GM23338 (cell line): ENCODE measurements around the gene OAS2. TPM values are rescaled to one million over a fixed set of nuclear protein-coding genes. Genes with fewer than 3 reads are reported as not detected.

Experiments
- ATAC-seq: fragments of 200-7000 bp; cut with Tn5 transposase; 3 replicates; pipeline ENCODE4 v1.9.1; 2020
- DNase-seq: peaks from one replicate; pipeline ENCODE4 v3.0.0-alpha.2; 2015; ENCODE audit warnings: low spot score
- H2AFZ ChIP-seq: fragments of 200-600 bp; sonication (generic); 2 replicates; pipeline ENCODE4 v1.8.0; 2016; ENCODE audit warnings: antibody characterized with exemption, mild to moderate bottlenecking, moderate library complexity
- H3F3A ChIP-seq: fragments of 200-600 bp; sonication (generic); replicated peaks from 2 replicates; pipeline ENCODE4 v1.8.0; 2017; ENCODE audit warnings: antibody characterized with exemption, mixed run types, low read depth
- H3K27ac ChIP-seq: fragments of 200-600 bp; sonication (generic); 2 replicates; pipeline ENCODE4 v1.6.1; 2016; ENCODE audit warnings: low read depth
- H3K27me3 ChIP-seq: fragments of 200-600 bp; sonication (generic); 2 replicates; pipeline ENCODE4 v1.8.0; 2016; ENCODE audit warnings: mild to moderate bottlenecking, mixed run types, moderate library complexity; ENCODE audit not compliant: insufficient read depth
- H3K36me3 ChIP-seq: fragments of 200-600 bp; sonication (generic); 2 replicates; pipeline ENCODE4 v1.8.0; 2016; ENCODE audit warnings: mild to moderate bottlenecking; ENCODE audit not compliant: insufficient read depth
- H3K4me1 ChIP-seq: fragments of 200-600 bp; sonication (generic); 2 replicates; pipeline ENCODE4 v1.8.0; 2016; ENCODE audit warnings: mild to moderate bottlenecking, moderate library complexity; ENCODE audit not compliant: insufficient read depth
- H3K4me2 ChIP-seq: fragments of 200-600 bp; sonication (generic); 2 replicates; pipeline ENCODE4 v1.7.1; 2017; ENCODE audit warnings: mixed run types
- H3K4me3 ChIP-seq: fragments of 200-600 bp; sonication (generic); 2 replicates; pipeline ENCODE4 v1.6.1; 2016; ENCODE audit warnings: mixed run types
- H3K79me2 ChIP-seq: fragments of 200-600 bp; sonication (generic); replicated peaks from 2 replicates; pipeline ENCODE4 v1.8.0; 2017; ENCODE audit warnings: mild to moderate bottlenecking; ENCODE audit not compliant: insufficient read depth
- H3K9me2 ChIP-seq: fragments of 200-600 bp; sonication (generic); 2 replicates; pipeline ENCODE4 v1.8.0; 2017; ENCODE audit not compliant: insufficient read depth
- H4K20me1 ChIP-seq: fragments of 200-600 bp; sonication (generic); replicated peaks from 2 replicates; pipeline ENCODE4 v1.8.0; 2017; ENCODE audit warnings: mild to moderate bottlenecking; ENCODE audit not compliant: insufficient read depth
- H3K27ac Mint-ChIP-seq: 2 replicates; pipeline ENCODE4 v1.8.0; 2020; ENCODE audit warnings: inconsistent platforms, mild to moderate bottlenecking, moderate library complexity, mixed read lengths
- H3K27me3 Mint-ChIP-seq: 3 replicates; pipeline ENCODE4 v1.8.0; 2022; ENCODE audit warnings: low read depth, mild to moderate bottlenecking, moderate library complexity, mixed read lengths, inconsistent platforms; ENCODE audit not compliant: insufficient read depth, poor library complexity
- H3K36me3 Mint-ChIP-seq: 3 replicates; pipeline ENCODE4 v1.8.0; 2021; ENCODE audit warnings: low read depth, mild to moderate bottlenecking, inconsistent platforms, moderate library complexity, mixed read lengths
- H3K4me1 Mint-ChIP-seq: 3 replicates; pipeline ENCODE4 v1.8.0; 2020; ENCODE audit warnings: mild to moderate bottlenecking, inconsistent platforms, mixed read lengths
- H3K4me3 Mint-ChIP-seq: 3 replicates; pipeline ENCODE4 v1.8.0; 2021; ENCODE audit warnings: moderate library complexity, mild to moderate bottlenecking, inconsistent platforms, mixed read lengths
- H3K9me3 Mint-ChIP-seq: 3 replicates; pipeline ENCODE4 v1.8.0; 2020; ENCODE audit warnings: moderate library complexity, mild to moderate bottlenecking, inconsistent platforms, mixed read lengths
- CREB1 ChIP-seq: fragments of 250-450 bp; sonication (Bioruptor Pico); IDR thresholded peaks from 2 replicates; pipeline ENCODE4 v1.5.0; 2020; ENCODE audit warnings: low read depth, mild to moderate bottlenecking, moderate library complexity
- EZH2phosphoT487 ChIP-seq: fragments of 200-600 bp; sonication (generic); IDR thresholded peaks from one replicate; pipeline ENCODE4 v1.8.1; 2018; ENCODE audit warnings: antibody characterized with exemption; ENCODE audit not compliant: unreplicated experiment
- JUNB ChIP-seq: IDR thresholded peaks from one replicate; pipeline ENCODE4 v1.6.1; 2016; ENCODE audit warnings: antibody characterized with exemption; ENCODE audit not compliant: unreplicated experiment
- POLR2AphosphoS5 ChIP-seq: IDR thresholded peaks from 2 replicates; pipeline ENCODE4 v1.6.1; 2016; ENCODE audit warnings: antibody characterized with exemption, low read depth
- STAT1 ChIP-seq: IDR thresholded peaks from one replicate; pipeline ENCODE4 v1.6.1; 2016; ENCODE audit warnings: antibody characterized with exemption; ENCODE audit not compliant: unreplicated experiment
- ZNF114 ChIP-seq: fragments of 250-450 bp; sonication (Bioruptor Pico); IDR thresholded peaks from 2 replicates; pipeline ENCODE4 v1.5.0; 2020; ENCODE audit warnings: mild to moderate bottlenecking, moderate library complexity
- ZNF331 ChIP-seq: fragments of 250-450 bp; sonication (Bioruptor Pico); IDR thresholded peaks from 2 replicates; pipeline ENCODE4 v1.5.0; 2020; ENCODE audit warnings: low read depth, mild to moderate bottlenecking, moderate library complexity
- polyA plus RNA-seq: library from polyadenylated mRNA; unstranded; fragments of >200 nt; fragmentation: Nextera tagmentation; extraction: Ambion mirVana; gene quantifications from 2 replicates; pipeline ENCODE4 v1.2.1, GENCODE V29; 2016
- total RNA-seq: library from RNA; depleted of rRNA; stranded (reverse); fragments of >200 nt; shearing (Covaris generic); gene quantifications from 2 replicates; pipeline ENCODE4 v1.2.3, GENCODE V29; 2014
- TF ChIP-seq, protein P1 (sequence below): IDR thresholded peaks from 2 replicates; pipeline ENCODE4 v1.6.1; 2016; ENCODE audit warnings: antibody characterized with exemption
- TF ChIP-seq, protein P2 (sequence below), 2 experiments: fragments of 200-600 bp in 1 of 2; sonication (generic) in 1 of 2; conservative IDR thresholded peaks; 2 replicates each; pipeline versions ENCODE4 v1.5.1 to v1.6.1; 2016 to 2017; ENCODE audit warnings: antibody characterized with exemption in 2 of 2, low read depth in 2 of 2, mild to moderate bottlenecking in 2 of 2, moderate library complexity in 1 of 2
- TF ChIP-seq, protein P3 (sequence below): IDR thresholded peaks from one replicate; pipeline ENCODE4 v1.6.1; 2018; ENCODE audit warnings: antibody characterized with exemption; ENCODE audit not compliant: unreplicated experiment

OAS2 gene
- total and polyA plus RNA-seq, 2 experiments from 2014 or later = 0.10 TPM; not detected in 1

DNA sequence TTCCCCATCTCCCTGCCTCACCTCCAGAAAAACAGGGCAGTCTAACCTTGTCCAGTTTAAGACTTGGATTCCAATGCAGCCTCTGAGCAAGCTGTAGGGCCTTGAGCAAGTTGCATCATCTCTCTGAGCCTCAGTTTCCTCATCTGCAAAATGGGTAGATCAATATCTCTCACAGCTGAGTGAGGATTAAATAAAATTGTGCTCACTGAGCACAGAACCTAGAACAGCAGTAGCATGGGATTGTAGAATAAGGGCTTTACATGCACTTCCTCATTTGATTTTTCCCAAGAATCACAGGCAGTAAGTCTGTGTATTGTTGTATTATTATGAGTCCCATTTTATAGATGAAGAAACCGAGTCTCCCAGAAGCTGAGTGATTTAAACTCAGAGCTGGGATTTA is 80.2 kb downstream of the OAS2 start (continued):
- TF ChIP-seq, protein P1, sequence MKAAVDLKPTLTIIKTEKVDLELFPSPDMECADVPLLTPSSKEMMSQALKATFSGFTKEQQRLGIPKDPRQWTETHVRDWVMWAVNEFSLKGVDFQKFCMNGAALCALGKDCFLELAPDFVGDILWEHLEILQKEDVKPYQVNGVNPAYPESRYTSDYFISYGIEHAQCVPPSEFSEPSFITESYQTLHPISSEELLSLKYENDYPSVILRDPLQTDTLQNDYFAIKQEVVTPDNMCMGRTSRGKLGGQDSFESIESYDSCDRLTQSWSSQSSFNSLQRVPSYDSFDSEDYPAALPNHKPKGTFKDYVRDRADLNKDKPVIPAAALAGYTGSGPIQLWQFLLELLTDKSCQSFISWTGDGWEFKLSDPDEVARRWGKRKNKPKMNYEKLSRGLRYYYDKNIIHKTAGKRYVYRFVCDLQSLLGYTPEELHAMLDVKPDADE = no peak
- no peak for TF ChIP-seq ZNF331 (CRISPR knock-in tag)
- no peak for TF ChIP-seq JUNB
- no peak for TF ChIP-seq EZH2phosphoT487
- no peak for TF ChIP-seq STAT1
- TF ChIP-seq, protein P2, sequence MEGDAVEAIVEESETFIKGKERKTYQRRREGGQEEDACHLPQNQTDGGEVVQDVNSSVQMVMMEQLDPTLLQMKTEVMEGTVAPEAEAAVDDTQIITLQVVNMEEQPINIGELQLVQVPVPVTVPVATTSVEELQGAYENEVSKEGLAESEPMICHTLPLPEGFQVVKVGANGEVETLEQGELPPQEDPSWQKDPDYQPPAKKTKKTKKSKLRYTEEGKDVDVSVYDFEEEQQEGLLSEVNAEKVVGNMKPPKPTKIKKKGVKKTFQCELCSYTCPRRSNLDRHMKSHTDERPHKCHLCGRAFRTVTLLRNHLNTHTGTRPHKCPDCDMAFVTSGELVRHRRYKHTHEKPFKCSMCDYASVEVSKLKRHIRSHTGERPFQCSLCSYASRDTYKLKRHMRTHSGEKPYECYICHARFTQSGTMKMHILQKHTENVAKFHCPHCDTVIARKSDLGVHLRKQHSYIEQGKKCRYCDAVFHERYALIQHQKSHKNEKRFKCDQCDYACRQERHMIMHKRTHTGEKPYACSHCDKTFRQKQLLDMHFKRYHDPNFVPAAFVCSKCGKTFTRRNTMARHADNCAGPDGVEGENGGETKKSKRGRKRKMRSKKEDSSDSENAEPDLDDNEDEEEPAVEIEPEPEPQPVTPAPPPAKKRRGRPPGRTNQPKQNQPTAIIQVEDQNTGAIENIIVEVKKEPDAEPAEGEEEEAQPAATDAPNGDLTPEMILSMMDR (conservative IDR thresholded peaks at IDR 0.05; ENCODE audit: low read depth in 2 of 2) = no peak
- TF ChIP-seq CREB1 (CRISPR knock-in tag) = no peak
- no peak for TF ChIP-seq ZNF114 (CRISPR knock-in tag)

DNA sequence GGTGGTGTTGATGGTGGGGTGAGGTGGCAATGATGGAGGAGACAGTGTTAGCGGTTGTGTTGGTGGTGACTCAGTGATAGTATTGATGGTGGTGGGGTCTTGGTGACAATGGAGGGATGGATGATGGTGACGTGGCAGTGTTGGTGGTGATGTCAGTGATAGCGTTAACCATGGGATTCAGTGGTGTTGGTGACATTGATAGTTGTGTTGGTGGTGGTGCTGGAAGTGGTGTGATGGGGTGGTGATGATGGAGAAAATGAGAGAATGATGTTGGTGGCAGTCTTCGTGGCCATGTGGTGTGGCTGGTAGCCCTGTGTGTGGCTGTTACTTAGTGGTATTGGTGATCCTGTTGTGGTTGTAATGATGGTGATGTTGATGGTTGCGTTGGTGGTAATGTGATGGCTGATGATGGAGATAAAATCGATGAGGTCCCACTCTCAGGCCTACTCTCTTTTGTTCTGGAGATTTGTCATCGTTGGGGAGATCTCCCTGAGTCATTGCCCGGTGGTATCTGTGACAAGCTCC is 80.8 kb downstream of the OAS2 start:
- Mint-ChIP-seq H3K27ac (no peak overlapping the region), H3K4me3 (no peak overlapping the region), H3K27me3 (peaks cover 19% of the 10 kb centered on the region), H3K9me3 (no peaks in the 10 kb centered on the region), H3K36me3 (no peaks in the 10 kb centered on the region), H3K4me1 (peaks cover 10% of the 10 kb centered on the region; the same call in 2 of the 3 replicates)
- peaks cover 25% of the 10 kb centered on the region for H3K27me3 ChIP-seq
- ATAC-seq = no peak
- 0 out of 2 replicates have a peak, but pooled peaks cover 5% of the 10 kb centered on the region for H3F3A ChIP-seq
- no peaks in the 10 kb centered on the region for H3K36me3 ChIP-seq
- no peak overlapping the region for H3K4me3 ChIP-seq
- H3K9me2 ChIP-seq = no peaks in the 10 kb centered on the region
- no peak overlapping the region for H2AFZ ChIP-seq
- H3K27ac ChIP-seq = no peak overlapping the region
- no peak for DNase-seq
- no peaks in the 10 kb centered on the region for H3K4me1 ChIP-seq
- no peaks in the 10 kb centered on the region; the same call in 1 of the 2 replicates for H4K20me1 ChIP-seq
- no peak overlapping the region for H3K4me2 ChIP-seq
- no peaks in the 10 kb centered on the region for H3K79me2 ChIP-seq
- TF ChIP-seq ZNF331 (CRISPR knock-in tag) (no peak), JUNB (no peak), CREB1 (CRISPR knock-in tag) (no peak), EZH2phosphoT487 (no peak), POLR2AphosphoS5 (no peak)
- TF ChIP-seq, protein P2 (conservative IDR thresholded peaks at IDR 0.05; ENCODE audit: low read depth in 2 of 2) = no peak
- TF ChIP-seq, protein P1 = no peak
- TF ChIP-seq, protein P3, sequence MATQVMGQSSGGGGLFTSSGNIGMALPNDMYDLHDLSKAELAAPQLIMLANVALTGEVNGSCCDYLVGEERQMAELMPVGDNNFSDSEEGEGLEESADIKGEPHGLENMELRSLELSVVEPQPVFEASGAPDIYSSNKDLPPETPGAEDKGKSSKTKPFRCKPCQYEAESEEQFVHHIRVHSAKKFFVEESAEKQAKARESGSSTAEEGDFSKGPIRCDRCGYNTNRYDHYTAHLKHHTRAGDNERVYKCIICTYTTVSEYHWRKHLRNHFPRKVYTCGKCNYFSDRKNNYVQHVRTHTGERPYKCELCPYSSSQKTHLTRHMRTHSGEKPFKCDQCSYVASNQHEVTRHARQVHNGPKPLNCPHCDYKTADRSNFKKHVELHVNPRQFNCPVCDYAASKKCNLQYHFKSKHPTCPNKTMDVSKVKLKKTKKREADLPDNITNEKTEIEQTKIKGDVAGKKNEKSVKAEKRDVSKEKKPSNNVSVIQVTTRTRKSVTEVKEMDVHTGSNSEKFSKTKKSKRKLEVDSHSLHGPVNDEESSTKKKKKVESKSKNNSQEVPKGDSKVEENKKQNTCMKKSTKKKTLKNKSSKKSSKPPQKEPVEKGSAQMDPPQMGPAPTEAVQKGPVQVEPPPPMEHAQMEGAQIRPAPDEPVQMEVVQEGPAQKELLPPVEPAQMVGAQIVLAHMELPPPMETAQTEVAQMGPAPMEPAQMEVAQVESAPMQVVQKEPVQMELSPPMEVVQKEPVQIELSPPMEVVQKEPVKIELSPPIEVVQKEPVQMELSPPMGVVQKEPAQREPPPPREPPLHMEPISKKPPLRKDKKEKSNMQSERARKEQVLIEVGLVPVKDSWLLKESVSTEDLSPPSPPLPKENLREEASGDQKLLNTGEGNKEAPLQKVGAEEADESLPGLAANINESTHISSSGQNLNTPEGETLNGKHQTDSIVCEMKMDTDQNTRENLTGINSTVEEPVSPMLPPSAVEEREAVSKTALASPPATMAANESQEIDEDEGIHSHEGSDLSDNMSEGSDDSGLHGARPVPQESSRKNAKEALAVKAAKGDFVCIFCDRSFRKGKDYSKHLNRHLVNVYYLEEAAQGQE = no peak
